Lung (tissue), 12 donors: ENCODE results near the gene SPATS2L. TPM values are rescaled to one million over a fixed set of nuclear protein-coding genes. Genes with fewer than 3 reads are reported as not detected.

Source experiments
- ATAC-seq: fragments of 200-7000 bp; cut with Tn5 transposase; one replicate; pipeline ENCODE4 v1.9.1; 2020; ENCODE audit warnings: moderate number of reproducible peaks; ENCODE audit not compliant: insufficient read depth, low FRiP score
- DNase-seq, 3 donors: peaks; one replicate each; pipeline ENCODE4 v3.0.0-alpha.2; 2013 to 2017
- H3K27ac ChIP-seq, 2 donors: one replicate each; pipeline ENCODE4 v1.5.1; 2013; ENCODE audit warnings: mild to moderate bottlenecking in 2 of 2, moderate library complexity in 2 of 2, control low read depth in 1 of 2, inconsistent platforms in 1 of 2, low read depth in 1 of 2, low read length in 1 of 2
- H3K27me3 ChIP-seq, 3 donors: one replicate each; pipeline ENCODE4 v1.5.1; 2013; ENCODE audit warnings: low read length in 2 of 3; ENCODE audit not compliant: control insufficient read depth in 3 of 3, insufficient read depth in 3 of 3
- H3K36me3 ChIP-seq, 4 donors: one replicate each; pipeline ENCODE4 v1.5.1; 2013; ENCODE audit warnings: low read length in 4 of 4, mild to moderate bottlenecking in 1 of 4, moderate library complexity in 1 of 4; ENCODE audit not compliant: control insufficient read depth in 4 of 4, insufficient read depth in 4 of 4
- H3K4me1 ChIP-seq, 5 donors: one replicate each; pipeline ENCODE4 v1.5.1; 2013; ENCODE audit warnings: low read length in 5 of 5, mild to moderate bottlenecking in 2 of 5, moderate library complexity in 1 of 5; ENCODE audit not compliant: control insufficient read depth in 5 of 5, insufficient read depth in 5 of 5
- H3K4me3 ChIP-seq: one replicate; pipeline ENCODE4 v1.5.1; 2013; ENCODE audit warnings: mild to moderate bottlenecking, control low read depth, moderate library complexity
- H3K9ac ChIP-seq, 2 donors: one replicate each; pipeline ENCODE4 v1.5.1; 2013; ENCODE audit warnings: low read length in 2 of 2, control low read depth in 1 of 2; ENCODE audit not compliant: insufficient read depth in 1 of 2
- H3K9me3 ChIP-seq, 4 donors: one replicate each; pipeline ENCODE4 v1.5.1; 2013; ENCODE audit warnings: low read length in 3 of 4, mild to moderate bottlenecking in 1 of 4, moderate library complexity in 1 of 4; ENCODE audit not compliant: control insufficient read depth in 4 of 4, insufficient read depth in 3 of 4
- CTCF ChIP-seq: IDR thresholded peaks from 2 replicates; pipeline ENCODE4 v1.5.1; 2012; ENCODE audit warnings: mild to moderate bottlenecking; ENCODE audit errors: control extremely low read depth, extremely low read depth
- WGBS, 2 donors: extraction: QIAGEN DNeasy Blood & Tissue Kit; methylation state at CpG; one replicate each; pipeline ENCODE4 v1.1.7; 2013; 5-methylcytosine and 5-hydroxymethylcytosine counted together
- polyA plus RNA-seq, 2 donors: library from polyadenylated mRNA; stranded (reverse); fragments of 200-250 nt; gene quantifications; one replicate each; pipeline ENCODE4 v1.2.1, GENCODE V29; 2013
- total RNA-seq, 2 donors: library from RNA; depleted of rRNA in 1 of 2; stranded (reverse); fragments of >200 nt in 1 of 2; gene quantifications; one replicate each; pipeline ENCODE4 v1.2.1, GENCODE V29; 2014 to 2021
- donor health status: control.
- donor health status: control.
- donor health status: Bipolar disorder and iron deficiency.
- donor health status: healthy.
- donor health status: DM: yes; HTN: yes; CAD: no.

SPATS2L gene
- total and polyA plus RNA-seq, 4 donors = 30.5 to 96.8 (median 57.2) TPM

DNA sequence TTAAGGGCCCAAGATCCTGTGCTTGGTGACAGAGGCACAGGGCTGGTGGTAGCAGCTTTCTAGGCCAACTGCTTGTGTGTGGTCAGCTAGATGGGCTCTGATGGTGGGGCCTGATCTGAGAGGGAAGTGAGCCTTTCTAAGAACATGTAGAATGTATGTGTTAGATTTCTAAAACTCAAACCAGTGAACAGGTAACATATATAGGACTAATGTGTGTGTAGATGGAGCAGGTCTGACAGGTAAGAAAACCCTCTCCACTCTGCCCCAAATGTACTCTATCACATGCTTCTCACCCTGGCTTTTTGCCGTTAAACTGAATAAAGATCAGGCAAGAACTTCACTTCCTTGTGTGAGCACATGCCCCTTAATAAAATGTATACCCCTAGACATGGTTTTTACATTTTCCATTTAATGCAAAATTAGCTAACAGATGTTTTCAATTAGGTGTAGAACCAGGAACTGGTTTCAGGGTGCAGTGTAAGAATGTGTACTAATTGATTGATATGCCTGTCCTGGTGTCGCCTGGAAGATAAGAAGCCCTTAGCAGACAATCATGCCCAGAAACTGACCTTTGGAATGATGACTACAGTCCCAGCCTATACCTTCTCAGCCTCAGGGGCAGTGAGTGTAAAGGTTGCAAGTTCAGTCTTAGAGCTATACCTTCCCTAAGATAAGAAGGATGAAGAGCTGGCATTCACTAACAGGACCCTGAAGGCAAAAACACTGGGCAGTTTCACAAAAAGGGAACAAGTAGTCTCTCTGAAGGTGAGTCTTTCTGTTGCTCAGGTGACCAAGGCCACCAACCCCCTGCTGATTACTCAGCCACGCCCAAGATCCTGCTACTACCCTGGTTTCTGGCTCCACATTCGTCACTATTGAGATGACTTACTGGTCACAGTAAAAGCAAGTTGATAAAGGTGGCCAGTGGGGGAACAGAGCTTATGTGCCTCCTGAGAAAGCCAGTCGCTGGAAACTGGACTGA lies 71.2 kb downstream of the SPATS2L start:
- H3K36me3 ChIP-seq = peaks cover 0 to 2% (median 0%) of the 10 kb centered on the region in 4 donors
- 66 to 83% methylated on average over 5 of the region's 5 CpGs for WGBS, 2 donors
- H3K27ac ChIP-seq = peak overlapping the region in 1 of 2 donors; percentile 88
- H3K9ac ChIP-seq = peak overlapping the region in 1 of 2 donors; percentile 1
- peaks cover 16 to 40% (median 32%) of the 10 kb centered on the region in 5 donors for H3K4me1 ChIP-seq
- ATAC-seq = no peak
- DNase-seq = no peak
- no peaks in the 10 kb centered on the region for H3K27me3 ChIP-seq
- no peak overlapping the region for H3K4me3 ChIP-seq
- no peak for TF ChIP-seq CTCF
- no peaks in the 10 kb centered on the region for H3K9me3 ChIP-seq

DNA sequence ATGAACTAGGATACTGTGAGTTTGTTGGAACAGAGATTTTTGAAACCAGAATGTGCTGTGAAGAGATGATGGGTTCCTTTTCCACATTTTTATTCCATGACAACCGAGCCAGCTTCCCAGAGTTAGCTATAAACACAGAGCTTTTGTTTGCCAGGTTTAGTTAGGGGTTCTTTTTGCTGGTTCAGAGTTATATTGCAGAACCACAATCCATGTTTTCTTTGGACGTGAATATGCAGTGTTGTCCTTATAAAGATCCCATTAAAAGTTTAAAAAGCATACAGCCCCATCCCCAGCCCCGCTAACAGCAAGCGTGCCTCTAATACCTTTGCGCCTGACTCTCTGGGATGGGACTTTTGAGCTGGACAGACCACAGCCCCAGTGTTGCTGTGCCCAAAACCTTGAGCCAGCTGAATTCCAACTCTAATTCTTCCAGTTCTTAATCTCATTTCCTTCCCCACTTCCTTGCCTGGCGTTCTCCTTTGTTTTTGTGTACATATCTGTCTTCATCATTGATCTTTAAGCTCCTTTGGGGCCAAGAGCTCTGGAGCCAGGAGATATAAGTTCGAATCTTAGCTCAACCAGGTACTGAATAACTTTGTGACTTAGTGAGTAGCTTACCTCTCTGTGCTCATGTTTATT lies 72.3 kb downstream of the SPATS2L start:
- TF ChIP-seq CTCF = no peak
- Histone ChIP-seq H3K27ac (peak overlapping the region in 1 of 2 donors; percentile 35), H3K27me3 (no peaks in the 10 kb centered on the region), H3K9ac (no peak overlapping the region), H3K4me1 (peaks cover 17 to 45% (median 35%) of the 10 kb centered on the region in 5 donors), H3K4me3 (no peak overlapping the region), H3K9me3 (no peaks in the 10 kb centered on the region), H3K36me3 (no peaks in the 10 kb centered on the region)
- WGBS, 2 donors = 63 to 71% methylated on average over 7 of the region's 7 CpGs
- DNase-seq (peak in 2 of 3 donors; percentile 76), ATAC-seq (no peak)

- Histone ChIP-seq H3K4me3 (no peak overlapping the region), H3K27ac (no peak overlapping the region), H3K4me1 (peaks cover 17 to 45% (median 35%) of the 10 kb centered on the region in 5 donors), H3K9ac (no peak overlapping the region), H3K9me3 (no peaks in the 10 kb centered on the region), H3K27me3 (no peaks in the 10 kb centered on the region), H3K36me3 (no peaks in the 10 kb centered on the region)
- WGBS, 2 donors = 68 to 81% methylated on average over 5 of the region's 5 CpGs
- ATAC-seq (no peak), DNase-seq (no peak)
- no peak for TF ChIP-seq CTCF
Observed at GRCh38 chr2:200379481-200380090, 73.1 kb downstream of the SPATS2L start.
